Keratinocyte (primary cell): ENCODE results near the gene ASB15.

Experiments used
- CTCF ChIP-seq, 3 experiments: IDR thresholded peaks in 1 of 3; conservative IDR thresholded peaks in 1 of 3; optimal IDR thresholded peaks in 1 of 3; 2 replicates in 2 of 3; 3 replicates in 1 of 3; pipeline versions ENCODE3 to v1.5.1; 2011; ENCODE audit warnings: low read length in 3 of 3, mild to moderate bottlenecking in 3 of 3, moderate library complexity in 2 of 3, control low read depth in 1 of 3, inconsistent platforms in 1 of 3; ENCODE audit not compliant: insufficient read depth in 2 of 3; ENCODE audit errors: extremely low read depth in 1 of 3
- EZH2 ChIP-seq: IDR thresholded peaks from one replicate; pipeline ENCODE4 v1.6.1; 2012; ENCODE audit warnings: inconsistent platforms, mild to moderate bottlenecking, low read length, moderate library complexity

DNA sequence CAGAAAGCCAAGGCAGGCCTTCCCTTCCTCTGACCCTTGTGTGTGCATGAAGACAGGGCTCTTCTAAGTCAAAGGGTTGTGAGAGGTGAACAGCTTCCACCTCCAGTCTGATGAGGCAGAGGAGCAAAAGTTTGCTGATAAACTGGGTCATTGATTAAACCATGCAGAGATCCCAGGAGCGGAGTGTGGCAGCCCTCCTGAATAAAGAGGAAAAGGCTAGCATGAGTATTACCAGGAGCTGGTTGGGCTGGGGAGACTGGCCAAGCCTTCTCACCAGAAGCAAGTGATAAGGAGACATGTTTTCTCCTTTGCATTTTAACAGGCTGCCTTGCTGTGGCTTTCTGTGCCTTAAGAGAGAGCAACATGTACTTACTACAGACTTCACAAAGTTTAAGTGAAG lies 64.3 kb downstream of the ASB15 start:
- TF ChIP-seq CTCF (optimal IDR thresholded peaks at IDR 0.05 in 1 of 3, IDR thresholded peaks at IDR 0.05 in 1 of 3, conservative IDR thresholded peaks at IDR 0.05 in 1 of 3; ENCODE audit: extremely low read depth in 1 of 3, insufficient read depth in 2 of 3, low read length in 3 of 3) (no peak), EZH2 (no peak)
